Endothelial cell of umbilical vein (primary cell): ENCODE results near the gene CLSTN1.
A peak's percentile ranks its signal among the peaks of the same experiment; 100 is the strongest.

Experiments used
- CTCF ChIP-seq, 2 donors: IDR thresholded peaks; 1 replicate in 1 of 2; 2 replicates in 1 of 2; pipeline ENCODE4 v1.5.1; 2011; ENCODE audit warnings: low read length in 2 of 2, mild to moderate bottlenecking in 2 of 2, moderate library complexity in 2 of 2, control low read depth in 1 of 2, inconsistent platforms in 1 of 2, low read depth in 1 of 2; ENCODE audit not compliant: insufficient read depth in 1 of 2; ENCODE audit errors: extremely low read depth in 1 of 2
- EZH2 ChIP-seq: IDR thresholded peaks from 2 replicates; pipeline ENCODE4 v1.6.1; 2012; ENCODE audit warnings: borderline replicate concordance, low read depth, mild to moderate bottlenecking, moderate library complexity, low read length, inconsistent platforms; ENCODE audit not compliant: severe bottlenecking
- JUN ChIP-seq: IDR thresholded peaks from 2 replicates; pipeline ENCODE4 v1.6.1; 2011; ENCODE audit warnings: borderline replicate concordance, low read depth; ENCODE audit not compliant: insufficient read length, insufficient read depth
- MAX ChIP-seq: IDR thresholded peaks from 2 replicates; pipeline ENCODE4 v1.6.1; 2011; ENCODE audit not compliant: insufficient read depth, insufficient read length
- MYC ChIP-seq: IDR thresholded peaks from one replicate; pipeline ENCODE4 v1.6.1; 2011; ENCODE audit warnings: mild to moderate bottlenecking, low read depth, low read length
- POLR2A ChIP-seq: IDR thresholded peaks from 2 replicates; pipeline ENCODE4 v1.6.1; 2012; ENCODE audit warnings: low read depth, mild to moderate bottlenecking, control low read depth, low read length
- POLR2AphosphoS5 ChIP-seq: IDR thresholded peaks from 2 replicates; pipeline ENCODE4 v1.6.1; 2012; ENCODE audit warnings: low read depth, mild to moderate bottlenecking, control low read depth, low read length, moderate library complexity; ENCODE audit not compliant: insufficient read depth

- no peak for TF ChIP-seq CTCF (IDR thresholded peaks at IDR 0.05; ENCODE audit: extremely low read depth in 1 of 2, insufficient read depth in 1 of 2, low read depth in 1 of 2, low read length in 2 of 2)
- no peak for TF ChIP-seq EZH2
- peak; percentile 71 for TF ChIP-seq POLR2A
- TF ChIP-seq MAX: no peak
- TF ChIP-seq POLR2AphosphoS5: peak; percentile 84
- no peak for TF ChIP-seq JUN
- no peak for TF ChIP-seq MYC
These were observed 147 bp downstream of the CLSTN1 start for GRCh38 chr1:9823693-9823942.
